SJSA1 (cell line): ENCODE measurements around the gene CT45A9. TPM values are rescaled to one million over a fixed set of nuclear protein-coding genes. Genes with fewer than 3 reads are reported as not detected.
"Not testable (repeated sequence)": the region's sequence is repeated elsewhere in the genome, so short reads cannot be mapped to it uniquely, and the experiment has no call there.

Experiments used
- DNase-seq, 2 experiments: peaks; one replicate each; pipeline ENCODE4 v3.0.0-alpha.2; 2015 to 2020; ENCODE audit warnings: low spot score in 2 of 2, low read depth in 1 of 2
- H3K27ac ChIP-seq: fragments of 250-450 bp; sonication (Bioruptor Pico); 2 replicates; pipeline ENCODE4 v1.5.1; 2020; ENCODE audit warnings: mild to moderate bottlenecking, moderate library complexity
- H3K27me3 ChIP-seq: fragments of 250-450 bp; sonication (Bioruptor Pico); replicated peaks from 2 replicates; pipeline ENCODE4 v1.5.1; 2020; ENCODE audit warnings: mild to moderate bottlenecking, moderate library complexity
- H3K36me3 ChIP-seq: fragments of 250-450 bp; sonication (Bioruptor Pico); 2 replicates; pipeline ENCODE4 v1.5.1; 2020; ENCODE audit warnings: mild to moderate bottlenecking
- H3K4me1 ChIP-seq: fragments of 250-450 bp; sonication (Bioruptor Pico); replicated peaks from 2 replicates; pipeline ENCODE4 v1.6.1; 2021; ENCODE audit warnings: mild to moderate bottlenecking
- H3K4me3 ChIP-seq: fragments of 250-450 bp; sonication (Bioruptor Pico); 2 replicates; pipeline ENCODE4 v1.5.1; 2020; ENCODE audit warnings: mild to moderate bottlenecking
- H3K9me3 ChIP-seq: fragments of 250-450 bp; sonication (Bioruptor Pico); replicated peaks from 2 replicates; pipeline ENCODE4 v1.5.1; 2020; ENCODE audit warnings: mild to moderate bottlenecking
- total RNA-seq: library from RNA; depleted of rRNA; stranded (reverse); fragments of >200 nt; shearing (Covaris generic); gene quantifications from 2 replicates; pipeline ENCODE4 v1.2.3, GENCODE V29; 2014; rRNA removed

The CT45A9 gene
- total RNA-seq: not detected in 2 replicates

- H3K36me3 ChIP-seq, DNase-seq, H3K27ac ChIP-seq, H3K9me3 ChIP-seq, H3K4me1 ChIP-seq, H3K4me3 ChIP-seq, H3K27me3 ChIP-seq: not testable (repeated sequence)
Observed at GRCh38 chrX:135871712-135872111, at the start of gene CT45A9. Gene CT45A9, minus strand, starts transcription at chrX:135871812. Its CDS starts 3,751 bp downstream, at chrX:135868061.

GRCh38 chrX:135920516-135920915 lies 48.9 kb upstream of the CT45A9 start:
- not testable (repeated sequence) for H3K4me1 ChIP-seq, H3K36me3 ChIP-seq, H3K27ac ChIP-seq, H3K27me3 ChIP-seq, H3K4me3 ChIP-seq, H3K9me3 ChIP-seq, DNase-seq

GRCh38 chrX:135914404-135914803 lies 42.8 kb upstream of the CT45A9 start:
- Histone ChIP-seq H3K4me1 (no peaks in the 10 kb centered on the region), H3K4me3 (no peak overlapping the region), H3K9me3 (no peaks in the 10 kb centered on the region), H3K36me3 (no peaks in the 10 kb centered on the region), H3K27me3 (no peaks in the 10 kb centered on the region), H3K27ac (no peak overlapping the region)
- DNase-seq: no peak

- Histone ChIP-seq H3K9me3 (no peaks in the 10 kb centered on the region), H3K4me1 (no peaks in the 10 kb centered on the region), H3K27ac (no peak overlapping the region), H3K27me3 (no peaks in the 10 kb centered on the region), H3K4me3 (no peak overlapping the region), H3K36me3 (no peaks in the 10 kb centered on the region)
- DNase-seq: no peak
Observed at GRCh38 chrX:135910251-135910650, 38.6 kb upstream of the CT45A9 start.

GRCh38 chrX:135893294-135893817 lies 21.7 kb upstream of the CT45A9 start, which contains the start of the genes CT45A10 and SAGE1:
Gene CT45A10, minus strand, starts transcription at chrX:135893444. Its CDS starts 8,100 bp downstream, at chrX:135885344.
Gene SAGE1, plus strand, starts transcription at chrX:135893716. Its CDS starts 2,527 bp downstream, at chrX:135896243.
- no peaks in the 10 kb centered on the region for H3K9me3 ChIP-seq
- H3K27ac ChIP-seq: no peak within 1 kb of the TSS
- no peak within 1 kb of the TSS for H3K4me3 ChIP-seq
- no peaks in the 10 kb centered on the region for H3K36me3 ChIP-seq
- H3K4me1 ChIP-seq: no peaks in the 10 kb centered on the region
- H3K27me3 ChIP-seq: no peaks in the 10 kb centered on the region
- no peak for DNase-seq

GRCh38 chrX:135892781-135893180 lies 21.2 kb upstream of the CT45A9 start:
- no peaks in the 10 kb centered on the region for H3K27me3 ChIP-seq
- no peaks in the 10 kb centered on the region for H3K36me3 ChIP-seq
- H3K4me1 ChIP-seq: no peaks in the 10 kb centered on the region
- H3K4me3 ChIP-seq: no peak overlapping the region
- DNase-seq: no peak
- no peaks in the 10 kb centered on the region for H3K9me3 ChIP-seq
- no peak overlapping the region for H3K27ac ChIP-seq

- no peak overlapping the region for H3K27ac ChIP-seq
- DNase-seq: no peak
- no peak overlapping the region for H3K4me3 ChIP-seq
- no peaks in the 10 kb centered on the region for H3K36me3 ChIP-seq
- no peaks in the 10 kb centered on the region for H3K4me1 ChIP-seq
- H3K27me3 ChIP-seq: no peaks in the 10 kb centered on the region
- H3K9me3 ChIP-seq: no peaks in the 10 kb centered on the region
Observed at GRCh38 chrX:135890087-135890585, 18.5 kb upstream of the CT45A9 start.

GRCh38 chrX:135888976-135889375 lies 17.4 kb upstream of the CT45A9 start:
- DNase-seq, H3K27ac ChIP-seq, H3K4me3 ChIP-seq, H3K9me3 ChIP-seq, H3K36me3 ChIP-seq, H3K27me3 ChIP-seq, H3K4me1 ChIP-seq: not testable (repeated sequence)

- not testable (repeated sequence) for H3K36me3 ChIP-seq, H3K27ac ChIP-seq, DNase-seq, H3K27me3 ChIP-seq, H3K4me3 ChIP-seq, H3K4me1 ChIP-seq, H3K9me3 ChIP-seq
Observed at GRCh38 chrX:135888230-135888629, 16.6 kb upstream of the CT45A9 start.

- not testable (repeated sequence) for H3K27ac ChIP-seq, H3K4me3 ChIP-seq, H3K27me3 ChIP-seq, H3K36me3 ChIP-seq, H3K9me3 ChIP-seq, H3K4me1 ChIP-seq, DNase-seq
Observed at GRCh38 chrX:135882741-135883140, 11.1 kb upstream of the CT45A9 start.

- not testable (repeated sequence) for H3K27ac ChIP-seq, H3K4me1 ChIP-seq, H3K9me3 ChIP-seq, H3K4me3 ChIP-seq, H3K27me3 ChIP-seq, DNase-seq, H3K36me3 ChIP-seq
Observed at GRCh38 chrX:135854438-135854837, 17.2 kb downstream of the CT45A9 start, which contains the start of gene CT45A8. Gene CT45A8, minus strand, starts transcription at chrX:135854538. Its CDS starts 3,755 bp downstream, at chrX:135850783.

GRCh38 chrX:135837180-135837579 lies 34.4 kb downstream of the CT45A9 start, which contains the start of gene CT45A7:
Gene CT45A7, minus strand, starts transcription at chrX:135837280. Its CDS starts 3,747 bp downstream, at chrX:135833533.
- not testable (repeated sequence) for H3K27me3 ChIP-seq, H3K9me3 ChIP-seq, H3K4me3 ChIP-seq, H3K27ac ChIP-seq, H3K4me1 ChIP-seq, H3K36me3 ChIP-seq, DNase-seq

GRCh38 chrX:135819912-135820311 lies 51.7 kb downstream of the CT45A9 start, which contains the start of gene CT45A2:
Gene CT45A2, minus strand, starts transcription at chrX:135820012. Its CDS starts 3,747 bp downstream, at chrX:135816265.
- H3K36me3 ChIP-seq, H3K4me3 ChIP-seq, H3K4me1 ChIP-seq, H3K27ac ChIP-seq, DNase-seq, H3K9me3 ChIP-seq, H3K27me3 ChIP-seq: not testable (repeated sequence)
